KOPT-K1 (cell line): ENCODE data around the gene RUNX3.
"Not testable (repeated sequence)": the region's sequence is repeated elsewhere in the genome, so short reads cannot be mapped to it uniquely, and the experiment has no call there.

Experiments used
- H3K27ac ChIP-seq: fragments of 200-600 bp; sonication (generic); 2 replicates; pipeline ENCODE4 v1.5.1; 2016; ENCODE audit warnings: antibody characterized with exemption, mild to moderate bottlenecking, low read depth, low read length; ENCODE audit not compliant: poor library complexity, severe bottlenecking
- H3K36me3 ChIP-seq: fragments of 200-600 bp; sonication (generic); 2 replicates; pipeline ENCODE4 v1.5.1; 2017; ENCODE audit warnings: antibody characterized with exemption, mild to moderate bottlenecking, low read length, moderate library complexity; ENCODE audit not compliant: insufficient read depth
- H3K9me3 ChIP-seq: fragments of 200-600 bp; sonication (generic); 2 replicates; pipeline ENCODE4 v1.5.1; 2017; ENCODE audit warnings: antibody characterized with exemption, low read length, mild to moderate bottlenecking; ENCODE audit not compliant: insufficient read depth, poor library complexity, severe bottlenecking

The RUNX3 gene

DNA sequence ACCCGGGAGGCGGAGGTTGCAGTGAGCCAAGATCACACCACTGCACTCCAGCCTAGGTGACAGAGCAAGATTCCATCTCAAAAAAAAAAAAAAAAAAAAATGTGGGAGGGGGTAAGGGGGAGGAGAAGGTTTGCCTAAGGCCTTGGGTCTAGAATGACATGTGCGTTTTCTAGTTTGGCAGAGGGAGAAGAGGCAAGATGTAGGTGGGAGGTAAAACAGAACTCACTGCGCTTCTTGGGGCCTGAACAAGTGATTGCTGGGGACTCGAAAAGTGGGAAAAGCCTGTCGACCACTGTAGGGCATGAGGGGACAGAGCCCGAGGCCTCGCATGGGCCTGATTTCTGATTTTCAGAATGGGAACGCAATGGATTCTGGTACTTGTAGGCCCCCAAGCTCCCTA, 19.9 kb downstream of the RUNX3 start:
- Histone ChIP-seq H3K27ac (no peak overlapping the region), H3K36me3 (peaks cover 98% of the 10 kb centered on the region), H3K9me3 (no peaks in the 10 kb centered on the region)

DNA sequence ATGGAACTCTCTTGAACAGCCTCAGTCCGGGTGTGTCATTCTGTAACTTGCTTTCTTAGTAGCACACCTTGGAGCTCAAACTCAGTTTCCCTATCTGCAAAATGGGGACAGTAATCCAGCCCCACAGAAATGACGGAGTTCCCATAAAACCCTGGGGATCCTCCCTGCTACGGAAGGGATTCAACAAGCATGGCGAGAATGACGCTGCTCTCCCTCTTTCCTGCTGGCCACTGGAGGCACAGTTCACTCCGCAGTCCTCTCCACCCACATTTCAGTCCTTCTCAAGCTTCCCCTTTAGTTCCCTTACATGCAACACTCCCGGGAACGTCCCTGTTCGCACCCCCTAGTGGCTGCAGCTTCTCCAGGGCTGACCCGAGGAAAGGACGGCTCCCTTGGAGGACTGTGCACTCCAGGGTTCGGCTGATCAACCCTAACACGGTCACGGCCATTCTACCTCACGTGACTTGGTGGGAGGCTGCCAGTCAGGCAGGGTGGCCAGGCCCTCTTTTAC, 20.6 kb downstream of the RUNX3 start:
- peaks cover 98% of the 10 kb centered on the region for H3K36me3 ChIP-seq
- no peak overlapping the region for H3K27ac ChIP-seq
- no peaks in the 10 kb centered on the region for H3K9me3 ChIP-seq

DNA sequence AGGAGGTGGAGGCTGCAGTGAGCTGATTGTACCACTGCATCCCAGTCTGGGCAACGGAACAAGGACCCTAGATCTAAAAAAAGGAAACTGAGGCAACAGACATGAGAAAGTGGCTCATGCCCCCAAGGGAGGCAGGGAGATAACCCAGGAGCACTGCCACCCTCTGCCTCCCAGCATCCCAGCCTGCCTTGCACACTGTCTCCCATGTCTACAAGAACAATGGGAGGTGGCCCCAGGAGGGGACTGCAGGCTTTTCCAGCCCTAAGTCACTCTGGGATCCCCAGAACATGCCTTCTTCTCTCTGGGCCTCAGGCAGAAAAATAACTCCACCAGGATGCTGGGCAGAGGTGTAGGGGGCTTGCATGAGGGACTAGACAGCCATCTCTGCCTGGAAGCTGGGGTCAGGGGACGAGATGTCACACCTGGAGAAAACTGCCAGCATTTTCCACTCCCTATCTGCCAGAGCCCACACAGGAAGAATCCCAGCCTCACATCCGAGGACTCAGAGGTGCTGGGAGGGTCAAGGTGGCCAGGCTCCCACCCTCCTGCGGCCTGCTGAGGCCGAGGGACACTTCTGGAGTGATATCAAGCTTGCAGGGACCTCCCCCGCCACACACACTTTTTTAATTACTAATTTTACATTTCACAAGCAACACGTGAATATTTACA, 21.4 kb downstream of the RUNX3 start:
- H3K9me3 ChIP-seq: no peaks in the 10 kb centered on the region
- peaks cover 98% of the 10 kb centered on the region for H3K36me3 ChIP-seq
- no peak overlapping the region for H3K27ac ChIP-seq

DNA sequence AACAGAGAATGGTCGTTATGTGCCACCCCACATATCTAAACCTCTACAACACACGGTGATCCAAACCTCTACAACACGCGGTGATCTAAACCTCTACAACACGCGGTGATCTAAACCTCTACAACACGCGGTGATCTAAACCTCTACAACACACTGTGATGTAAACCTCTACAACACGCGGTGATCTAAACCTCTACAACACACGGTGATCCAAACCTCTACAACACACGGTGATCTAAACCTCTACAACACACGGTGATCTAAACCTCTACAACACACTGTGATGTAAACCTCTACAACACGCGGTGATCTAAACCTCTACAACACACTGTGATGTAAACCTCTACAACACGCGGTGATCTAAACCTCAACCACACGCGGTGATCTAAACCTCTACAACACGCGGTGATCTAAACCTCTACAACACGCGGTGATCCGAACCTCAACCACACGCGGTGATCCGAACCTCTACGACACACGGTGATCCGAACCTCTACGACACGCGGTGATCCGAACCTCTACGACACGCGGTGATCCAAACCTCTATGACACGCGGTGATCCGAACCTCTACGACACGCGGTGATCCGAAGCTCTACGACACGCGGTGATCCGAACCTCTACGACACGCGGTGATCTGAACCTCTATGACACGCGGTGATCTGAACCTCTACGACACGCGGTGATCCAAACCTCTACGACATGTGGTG, 22.3 kb downstream of the RUNX3 start:
- not testable (repeated sequence) for H3K27ac ChIP-seq, H3K9me3 ChIP-seq
- H3K36me3 ChIP-seq: peaks cover 98% of the 10 kb centered on the region

DNA sequence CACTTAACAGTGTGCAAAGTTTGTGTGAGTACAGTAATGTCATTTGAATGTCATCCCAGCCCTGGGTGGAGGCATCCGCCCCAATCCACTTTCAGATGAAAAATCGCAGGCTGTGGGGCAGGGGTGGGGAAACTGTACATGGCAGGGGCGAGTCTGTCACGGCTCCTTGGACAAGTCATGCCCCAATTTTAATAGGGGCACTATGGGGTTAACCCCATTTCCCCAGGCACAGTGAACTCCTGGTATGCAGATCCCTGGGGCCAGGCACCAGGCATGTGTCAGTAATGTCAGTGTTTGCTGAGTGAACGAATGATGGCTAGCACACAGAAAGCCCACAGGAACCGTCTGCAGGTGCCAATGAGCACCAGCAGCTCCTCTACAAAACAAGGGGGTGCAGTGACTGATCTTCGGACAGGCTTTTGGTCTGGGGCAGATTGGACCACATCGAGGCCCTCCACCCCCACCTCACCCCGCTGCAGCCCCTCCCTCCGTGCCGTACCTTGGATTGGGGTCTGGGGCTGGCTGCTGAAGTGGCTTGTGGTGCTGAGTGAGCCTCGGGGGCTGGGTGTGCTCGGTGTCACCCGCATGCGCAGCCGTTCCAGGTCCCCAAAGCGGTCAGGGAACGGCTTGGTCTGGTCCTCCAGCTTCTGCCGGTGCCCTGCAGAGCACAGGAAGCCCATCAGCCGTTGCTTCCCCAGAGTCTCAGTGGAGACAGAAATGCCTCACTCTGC, 23.2 kb downstream of the RUNX3 start:
- H3K36me3 ChIP-seq: peaks cover 98% of the 10 kb centered on the region
- no peaks in the 10 kb centered on the region for H3K9me3 ChIP-seq
- no peak overlapping the region for H3K27ac ChIP-seq

DNA sequence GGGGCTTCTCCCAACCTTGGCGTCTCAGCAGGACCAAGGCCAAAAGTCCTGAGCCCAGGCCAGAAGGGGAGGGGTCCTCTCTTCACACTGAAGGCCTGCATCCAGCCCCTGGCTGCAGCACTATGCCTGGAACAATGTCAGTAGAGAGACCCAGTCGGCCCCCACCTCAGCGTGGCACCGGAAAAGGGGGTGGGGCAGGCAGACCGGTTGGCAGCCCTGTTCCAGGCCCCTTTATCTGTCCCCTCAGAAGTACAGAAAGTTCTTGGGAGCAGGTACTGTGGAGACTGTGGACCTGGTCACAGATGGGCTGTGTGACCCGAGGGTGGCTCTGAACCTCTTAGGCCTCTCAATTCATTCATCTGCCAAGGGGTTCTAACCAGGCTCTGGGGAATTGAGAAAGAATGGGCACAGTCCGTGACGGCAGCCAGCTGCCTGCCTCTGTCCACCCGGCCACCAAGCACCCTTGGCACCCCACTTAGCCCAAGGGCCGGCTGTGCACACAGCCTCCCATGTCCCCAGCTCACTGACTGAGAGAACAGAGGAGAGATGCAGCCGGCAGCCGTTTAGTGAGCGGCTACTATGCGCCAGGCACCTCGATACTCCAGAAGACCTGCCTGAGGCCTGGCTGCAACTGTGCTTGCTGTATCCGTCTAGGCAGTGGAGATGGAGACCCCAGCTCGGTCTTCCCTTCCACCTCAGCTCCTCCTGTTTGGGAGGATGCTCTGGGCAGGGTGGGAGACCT, 23.9 kb downstream of the RUNX3 start:
- H3K27ac ChIP-seq: no peak overlapping the region
- no peaks in the 10 kb centered on the region for H3K9me3 ChIP-seq
- peaks cover 98% of the 10 kb centered on the region for H3K36me3 ChIP-seq

DNA sequence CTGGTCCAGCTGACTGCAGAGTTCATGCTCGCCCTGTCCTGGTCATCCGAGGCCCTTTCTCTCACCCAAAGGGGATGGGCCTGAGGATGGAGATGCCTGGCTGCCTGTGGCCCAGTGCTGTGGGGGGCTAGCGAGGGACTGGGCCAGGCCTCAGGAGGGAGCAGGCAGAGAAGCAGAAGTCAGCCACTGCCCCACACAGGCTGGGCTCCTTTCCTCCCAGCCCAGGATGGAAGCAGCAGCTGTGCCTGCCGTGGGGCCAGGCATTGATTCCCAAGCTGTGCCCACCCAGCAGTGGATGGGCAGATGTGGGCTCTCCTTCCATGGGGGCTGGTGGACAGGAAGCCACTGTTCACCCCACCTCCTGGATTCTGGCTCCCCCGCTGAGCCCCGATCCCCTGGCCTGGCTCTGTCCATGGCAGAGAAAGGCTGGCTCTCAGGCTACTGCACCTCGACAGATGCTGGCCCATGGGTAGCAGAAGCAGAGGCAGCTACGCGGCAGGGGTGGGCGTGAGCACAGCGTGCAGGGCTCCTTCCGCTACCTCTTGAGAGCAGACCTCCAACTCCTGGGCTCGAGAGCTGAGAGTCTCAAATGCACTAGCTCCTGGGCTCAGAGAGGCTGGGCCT, 24.6 kb downstream of the RUNX3 start:
- Histone ChIP-seq H3K9me3 (no peaks in the 10 kb centered on the region), H3K27ac (no peak overlapping the region), H3K36me3 (peaks cover 95% of the 10 kb centered on the region)

DNA sequence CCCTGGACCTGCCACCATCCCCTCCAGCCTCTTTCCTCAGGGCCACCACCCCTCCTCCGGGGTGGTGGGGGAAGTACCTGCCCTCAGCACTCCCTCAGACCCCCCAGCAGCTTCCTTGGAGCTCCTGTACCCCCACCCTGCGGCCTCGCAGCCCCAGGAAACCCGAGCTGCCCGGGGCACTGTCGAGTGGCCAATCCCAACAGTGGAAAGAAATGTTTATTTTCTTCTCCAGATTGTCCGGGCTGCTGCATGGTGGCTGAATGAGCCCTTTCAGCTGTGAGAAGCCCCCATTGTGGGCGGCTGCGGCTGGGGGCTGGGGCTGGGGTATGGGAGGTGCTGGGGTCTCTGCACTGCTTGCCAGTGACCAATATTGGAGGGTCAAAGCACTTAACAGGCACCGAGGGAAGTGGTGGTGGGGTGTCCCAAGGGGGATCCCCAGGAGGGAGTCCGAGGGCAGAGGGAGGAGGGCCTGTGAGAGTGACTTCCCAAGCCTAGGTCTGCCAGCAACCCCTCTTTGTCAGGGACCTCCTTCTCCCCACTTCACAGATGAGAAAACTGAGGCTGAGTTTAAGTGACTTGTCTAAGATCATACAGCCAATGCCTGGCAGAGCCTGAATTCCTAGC, 25.2 kb downstream of the RUNX3 start:
- no peaks in the 10 kb centered on the region for H3K9me3 ChIP-seq
- no peak overlapping the region for H3K27ac ChIP-seq
- H3K36me3 ChIP-seq: peaks cover 89% of the 10 kb centered on the region

DNA sequence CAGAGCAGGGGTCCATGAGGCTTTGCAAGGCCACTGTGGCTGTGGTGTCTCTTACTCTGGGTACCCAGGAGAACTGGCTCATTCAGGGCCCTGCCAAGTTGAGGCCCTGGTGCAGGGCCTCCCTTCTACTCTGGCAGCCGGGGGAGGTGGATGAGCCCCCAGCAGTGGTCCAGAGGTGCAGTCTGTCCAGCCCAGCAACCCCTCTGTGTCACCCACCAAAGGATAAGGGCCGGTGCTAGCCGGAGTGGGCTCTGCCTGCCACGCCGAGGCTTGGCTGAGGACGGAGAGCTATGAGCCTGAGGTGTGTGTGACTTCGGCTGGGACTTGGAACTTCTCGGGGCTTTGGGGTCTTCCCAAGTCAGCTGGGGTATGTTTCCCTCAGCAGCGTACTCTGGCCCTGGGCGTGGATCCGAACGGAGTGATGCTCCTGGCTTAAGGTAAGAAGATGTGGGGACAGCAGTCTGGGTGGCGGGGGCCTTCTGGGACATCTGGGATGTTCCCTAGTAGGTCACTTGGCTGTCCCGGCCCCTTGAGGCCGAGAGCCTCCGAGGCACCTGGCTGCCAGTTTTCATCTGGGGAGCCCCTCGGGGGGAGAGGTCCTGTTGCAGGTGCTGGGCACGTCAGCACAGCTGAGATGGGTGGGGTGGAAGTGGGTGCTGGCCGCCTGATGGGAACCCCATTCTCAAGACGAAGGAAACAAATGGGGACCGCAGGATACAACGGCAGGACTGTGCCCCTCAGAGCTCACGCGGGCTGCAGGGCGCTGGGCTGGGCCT, 25.9 kb downstream of the RUNX3 start:
- H3K36me3 ChIP-seq: peaks cover 82% of the 10 kb centered on the region
- no peaks in the 10 kb centered on the region for H3K9me3 ChIP-seq
- H3K27ac ChIP-seq: no peak overlapping the region

DNA sequence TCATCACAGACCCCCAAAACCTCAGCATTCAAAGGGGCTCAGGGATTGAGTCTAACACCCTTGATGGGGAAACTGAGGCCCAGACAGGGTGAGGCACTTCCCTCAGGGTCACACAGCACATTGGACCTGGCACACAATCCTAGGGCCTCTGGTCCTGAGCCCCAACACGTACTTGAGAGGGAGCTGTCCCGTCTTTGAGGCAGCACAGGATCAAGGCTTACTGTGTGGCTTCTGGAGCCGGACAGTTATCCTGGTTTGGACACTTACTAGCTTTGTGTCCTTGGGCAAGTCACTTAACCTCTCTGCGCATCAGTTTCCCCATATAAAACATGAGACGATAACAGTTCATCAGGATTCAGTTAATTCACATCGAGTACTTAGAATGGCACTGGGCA, 26.5 kb downstream of the RUNX3 start:
- H3K36me3 ChIP-seq: peaks cover 76% of the 10 kb centered on the region
- H3K9me3 ChIP-seq: no peaks in the 10 kb centered on the region
- H3K27ac ChIP-seq: no peak overlapping the region

DNA sequence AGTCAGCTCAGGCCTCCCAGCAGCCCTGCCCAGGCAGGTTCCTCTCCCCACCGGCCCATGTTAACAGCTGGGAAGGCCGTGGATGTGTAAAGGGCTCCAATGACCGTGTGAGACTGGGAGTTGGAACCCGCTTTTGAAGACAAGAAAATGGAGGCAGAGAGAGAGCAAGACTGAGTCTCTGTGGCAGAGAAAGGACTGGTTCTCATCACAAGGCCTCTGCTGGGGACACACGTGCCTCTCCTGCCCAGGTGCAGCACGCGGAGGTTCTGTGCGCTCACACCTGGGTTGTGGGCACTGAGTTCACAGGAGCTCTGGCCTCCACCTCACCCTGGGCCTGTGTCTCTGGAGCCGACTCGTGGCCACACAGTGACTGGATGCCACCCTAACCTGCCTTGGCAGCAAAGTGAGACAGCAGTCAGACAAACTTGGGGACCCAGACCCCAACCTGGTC, 27.0 kb downstream of the RUNX3 start:
- Histone ChIP-seq H3K9me3 (no peaks in the 10 kb centered on the region), H3K36me3 (peaks cover 71% of the 10 kb centered on the region), H3K27ac (no peak overlapping the region)

DNA sequence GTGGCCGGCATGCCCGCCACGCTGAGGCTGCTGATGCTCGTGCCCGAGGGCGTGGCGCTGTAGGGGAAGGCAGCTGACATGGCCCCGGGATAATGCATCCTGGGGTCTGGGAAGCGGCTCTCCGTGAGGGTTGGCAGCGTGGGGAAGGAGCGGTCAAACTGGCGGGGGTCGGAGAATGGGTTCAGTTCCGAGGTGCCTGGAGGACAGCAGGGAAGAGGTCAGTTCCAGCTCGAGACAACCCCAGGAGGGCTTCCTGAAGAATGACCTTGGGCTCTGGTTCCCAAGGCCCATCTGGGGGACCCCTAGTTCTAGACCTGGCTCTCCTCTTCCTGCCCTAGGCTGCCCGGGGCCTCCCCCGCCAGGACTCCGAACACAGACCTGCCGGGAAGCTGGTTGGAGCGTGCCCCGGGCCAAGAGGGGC, 27.6 kb downstream of the RUNX3 start:
- no peak overlapping the region for H3K27ac ChIP-seq
- H3K9me3 ChIP-seq: no peaks in the 10 kb centered on the region
- H3K36me3 ChIP-seq: peaks cover 66% of the 10 kb centered on the region

DNA sequence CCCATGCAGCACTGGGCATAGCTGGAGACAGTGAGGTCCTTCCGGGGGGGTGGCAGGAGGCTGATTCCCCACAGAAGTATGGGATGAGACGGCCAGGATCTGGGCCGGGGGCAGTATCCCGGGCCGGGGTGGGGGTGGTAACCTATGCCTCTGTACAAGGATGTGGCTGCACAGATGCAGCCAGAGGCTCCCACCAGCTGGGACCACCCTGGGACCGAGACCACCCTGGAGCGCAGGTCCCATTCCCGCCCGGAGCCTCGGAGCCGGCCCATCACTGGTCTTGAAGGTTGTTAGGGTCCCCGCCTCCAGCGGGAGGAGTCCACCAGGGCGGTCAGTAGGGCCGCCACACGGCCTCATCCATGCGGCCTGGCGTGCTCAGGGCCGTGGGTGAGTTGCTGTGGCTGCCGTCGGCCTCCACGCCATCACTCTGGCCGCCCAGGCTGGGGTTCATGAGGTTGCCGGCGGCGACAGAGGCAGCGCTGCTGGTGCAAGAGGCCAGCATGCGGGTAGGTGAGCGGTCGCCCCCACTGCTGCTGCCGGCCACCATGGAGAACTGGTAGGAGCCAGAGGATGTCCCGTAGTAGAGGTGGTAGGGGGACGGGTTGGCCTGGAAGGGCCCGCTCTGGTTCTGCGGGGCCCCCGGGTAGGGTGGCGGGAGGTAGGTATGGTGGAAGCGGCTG, 28.1 kb downstream of the RUNX3 start:
- Histone ChIP-seq H3K27ac (no peak overlapping the region), H3K36me3 (peaks cover 60% of the 10 kb centered on the region), H3K9me3 (no peaks in the 10 kb centered on the region)
